NB4 (cell line): ENCODE results near the gene LCTL.

ENCODE experiments used
- CTCF ChIP-seq: IDR thresholded peaks from one replicate; pipeline ENCODE4 v1.5.1; 2012; ENCODE audit warnings: low read depth, low read length
- POLR2A ChIP-seq: IDR thresholded peaks from 2 replicates; pipeline ENCODE4 v1.6.1; 2011; ENCODE audit warnings: mild to moderate bottlenecking; ENCODE audit not compliant: insufficient read length; ENCODE audit errors: extremely low read depth

GRCh38 chr15:66570327-66570726, 4.5 kb upstream of the LCTL start:
- TF ChIP-seq CTCF (no peak), POLR2A (no peak)
